H1 (cell line): ENCODE data around the gene PEX14. TPM values are rescaled to one million over a fixed set of nuclear protein-coding genes. Genes with fewer than 3 reads are reported as not detected.

ENCODE experiments used
- CHD7 ChIP-seq: fragments of 300-600 bp; sonication (generic); IDR thresholded peaks from 2 replicates; pipeline ENCODE4 v1.7.1; 2012; ENCODE audit warnings: low read length, moderate library complexity, mild to moderate bottlenecking, inconsistent platforms; ENCODE audit not compliant: insufficient replicate concordance
- CREB1 ChIP-seq: IDR thresholded peaks from 2 replicates; pipeline ENCODE4 v1.6.1; 2012; ENCODE audit warnings: inconsistent platforms
- CTCF ChIP-seq, 3 experiments: IDR thresholded peaks; 1 replicate in 2 of 3; 2 replicates in 1 of 3; pipeline versions ENCODE4 v1.5.1 to v1.6.1; 2011; ENCODE audit warnings: low read length in 3 of 3, mild to moderate bottlenecking in 3 of 3, inconsistent platforms in 2 of 3, low read depth in 1 of 3, moderate library complexity in 1 of 3; ENCODE audit not compliant: insufficient read depth in 1 of 3; ENCODE audit errors: control extremely low read depth in 1 of 3
- EZH2 ChIP-seq: fragments of 200-600 bp; sonication (generic); IDR thresholded peaks from 2 replicates; pipeline ENCODE4 v1.7.1; 2012; ENCODE audit warnings: low read depth, mild to moderate bottlenecking, moderate library complexity, low read length, inconsistent platforms; ENCODE audit not compliant: severe bottlenecking
- JUND ChIP-seq: IDR thresholded peaks from 2 replicates; pipeline ENCODE4 v1.6.1; 2011; ENCODE audit warnings: mild to moderate bottlenecking, improper control_type of control experiment, low read length
- KDM5A ChIP-seq: fragments of 200-600 bp; IDR thresholded peaks from 2 replicates; pipeline ENCODE4 v1.7.1; 2012; ENCODE audit warnings: mild to moderate bottlenecking, low read length, inconsistent platforms, mixed read lengths
- NANOG ChIP-seq: IDR thresholded peaks from 2 replicates; pipeline ENCODE4 v1.6.1; 2011; ENCODE audit warnings: low read length, low read depth, mild to moderate bottlenecking, inconsistent platforms; ENCODE audit not compliant: insufficient read depth, poor library complexity, severe bottlenecking
- NRF1 ChIP-seq: IDR thresholded peaks from 2 replicates; pipeline ENCODE4 v1.6.1; 2011; ENCODE audit warnings: mild to moderate bottlenecking, low read depth, low read length, improper control_type of control experiment
- polyA plus RNA-seq, 7 experiments: library from polyadenylated mRNA; depleted of rRNA in 3 of 7; stranded (reverse) in 5 of 7; unstranded in 2 of 7; fragments of >200 nt in 5 of 7; fragments of 200-250 nt in 2 of 7; gene quantifications; 1 replicate in 5 of 7; 2 replicates in 1 of 7; 4 replicates in 1 of 7; pipeline versions ENCODE4 v1.2.1 to v1.2.3, GENCODE V29; 2011 to 2013; ENCODE audit warnings: missing spikeins in 2 of 7, mixed read lengths in 2 of 7
- total RNA-seq: library from RNA; stranded (reverse); fragmentation: NEBNext Ultra II Directional; extraction: Animal tissue kit (Norgen Biotek cat#: 25700); gene quantifications from 2 replicates; pipeline ENCODE4 v1.2.1, GENCODE V29; 2021

Gene PEX14
- total and polyA plus RNA-seq, 2 of the 8 experiments (the other 6 are each of a cell fraction or from before 2014, with no cell fraction given): 13.0 to 19.8 TPM

- TF ChIP-seq CHD7: no peak
- TF ChIP-seq CTCF (IDR thresholded peaks at IDR 0.05; ENCODE audit: control extremely low read depth in 1 of 3, insufficient read depth in 1 of 3, low read depth in 1 of 3, low read length in 3 of 3): no peak
- TF ChIP-seq NRF1: no peak
- TF ChIP-seq CREB1: no peak
- TF ChIP-seq EZH2: no peak
- no peak for TF ChIP-seq JUND
- TF ChIP-seq KDM5A: no peak
- no peak for TF ChIP-seq NANOG
These were observed 46.9 kb downstream of the PEX14 start (continued) for GRCh38 chr1:10521537-10522157.
